ENCODE results near the gene DHX16. TPM values are rescaled to one million over a fixed set of nuclear protein-coding genes. Genes with fewer than 3 reads are reported as not detected.

The DHX16 gene
- total and polyA plus RNA-seq, 8 donors: 10.9 to 44.4 (median 14.6) TPM

DNA sequence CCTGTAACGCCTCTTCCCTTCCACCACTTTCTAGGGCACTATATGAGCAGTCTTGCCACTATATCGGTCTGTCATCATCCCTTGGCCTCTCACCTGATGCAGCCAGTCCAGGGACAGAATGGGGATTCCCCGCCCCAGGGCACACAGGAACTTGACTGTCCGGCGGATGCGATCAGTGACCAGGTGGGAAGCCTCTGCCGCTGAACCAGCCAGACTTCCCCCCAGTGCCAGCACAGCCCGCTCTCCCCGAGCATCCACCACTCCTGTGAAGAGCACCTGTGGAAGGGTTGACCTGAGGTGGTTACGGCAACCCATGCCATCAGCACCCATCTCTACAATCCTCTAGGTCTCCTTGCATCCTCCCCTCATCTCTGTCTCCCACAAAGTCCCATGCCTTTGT lies 30.2 kb upstream of the DHX16 start:
- H3K4me3 ChIP-seq: no peak overlapping the region
- TF ChIP-seq, protein P1, sequence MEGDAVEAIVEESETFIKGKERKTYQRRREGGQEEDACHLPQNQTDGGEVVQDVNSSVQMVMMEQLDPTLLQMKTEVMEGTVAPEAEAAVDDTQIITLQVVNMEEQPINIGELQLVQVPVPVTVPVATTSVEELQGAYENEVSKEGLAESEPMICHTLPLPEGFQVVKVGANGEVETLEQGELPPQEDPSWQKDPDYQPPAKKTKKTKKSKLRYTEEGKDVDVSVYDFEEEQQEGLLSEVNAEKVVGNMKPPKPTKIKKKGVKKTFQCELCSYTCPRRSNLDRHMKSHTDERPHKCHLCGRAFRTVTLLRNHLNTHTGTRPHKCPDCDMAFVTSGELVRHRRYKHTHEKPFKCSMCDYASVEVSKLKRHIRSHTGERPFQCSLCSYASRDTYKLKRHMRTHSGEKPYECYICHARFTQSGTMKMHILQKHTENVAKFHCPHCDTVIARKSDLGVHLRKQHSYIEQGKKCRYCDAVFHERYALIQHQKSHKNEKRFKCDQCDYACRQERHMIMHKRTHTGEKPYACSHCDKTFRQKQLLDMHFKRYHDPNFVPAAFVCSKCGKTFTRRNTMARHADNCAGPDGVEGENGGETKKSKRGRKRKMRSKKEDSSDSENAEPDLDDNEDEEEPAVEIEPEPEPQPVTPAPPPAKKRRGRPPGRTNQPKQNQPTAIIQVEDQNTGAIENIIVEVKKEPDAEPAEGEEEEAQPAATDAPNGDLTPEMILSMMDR (IDR thresholded peaks at IDR 0.05): no peak
- peaks cover 0 to 11% (median 5%) of the 10 kb centered on the region in 3 donors for H3K4me1 ChIP-seq
- H3K9me3 ChIP-seq: no peaks in the 10 kb centered on the region
- DNase-seq (peak in 3 of 6 donors; percentile 9 to 59 (median 47)), FAIRE-seq (no peak), ATAC-seq (no peak)
- 94 to 96% methylated on average over 10 of the region's 10 CpGs for WGBS, 2 donors
- no peaks in the 10 kb centered on the region for H3K27me3 ChIP-seq
- no peak overlapping the region for H3K27ac ChIP-seq
- intact Hi-C loops (cut with DNase I): no loop called here
- H3K36me3 ChIP-seq: no peaks in the 10 kb centered on the region

DNA sequence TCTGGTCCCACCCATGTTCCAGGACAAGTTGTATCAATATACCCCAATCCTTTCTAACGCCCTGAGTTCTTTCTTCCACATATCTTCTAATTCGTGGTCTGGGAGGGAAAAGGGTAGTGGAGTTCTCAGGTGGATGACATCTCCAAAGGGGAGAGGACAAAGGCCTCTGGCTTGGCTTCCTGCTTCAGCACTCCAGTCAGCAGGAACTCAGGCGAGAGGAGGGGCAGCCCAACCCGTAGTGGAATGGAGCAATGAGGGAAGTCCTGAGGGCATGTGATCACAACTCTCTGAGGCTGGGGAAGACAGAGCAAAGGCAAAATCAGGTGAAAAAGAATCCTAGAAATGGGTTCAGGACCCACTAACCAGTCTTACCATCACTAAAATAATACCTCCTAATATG lies 27.5 kb upstream of the DHX16 start:
- H3K36me3 ChIP-seq: no peaks in the 10 kb centered on the region
- H3K4me3 ChIP-seq: no peak overlapping the region
- intact Hi-C loops (cut with DNase I): no loop called here
- FAIRE-seq (no peak), DNase-seq (peak in 2 of 6 donors; percentile 10 to 13), ATAC-seq (peak in 2 of 4 donors; percentile 60 to 71)
- H3K27ac ChIP-seq: no peak overlapping the region
- no peaks in the 10 kb centered on the region for H3K4me1 ChIP-seq
- 70 to 73% methylated on average over 4 of the region's 4 CpGs for WGBS, 2 donors
- H3K27me3 ChIP-seq: no peaks in the 10 kb centered on the region
- TF ChIP-seq, protein P1 (IDR thresholded peaks at IDR 0.05): no peak
- no peaks in the 10 kb centered on the region for H3K9me3 ChIP-seq

DNA sequence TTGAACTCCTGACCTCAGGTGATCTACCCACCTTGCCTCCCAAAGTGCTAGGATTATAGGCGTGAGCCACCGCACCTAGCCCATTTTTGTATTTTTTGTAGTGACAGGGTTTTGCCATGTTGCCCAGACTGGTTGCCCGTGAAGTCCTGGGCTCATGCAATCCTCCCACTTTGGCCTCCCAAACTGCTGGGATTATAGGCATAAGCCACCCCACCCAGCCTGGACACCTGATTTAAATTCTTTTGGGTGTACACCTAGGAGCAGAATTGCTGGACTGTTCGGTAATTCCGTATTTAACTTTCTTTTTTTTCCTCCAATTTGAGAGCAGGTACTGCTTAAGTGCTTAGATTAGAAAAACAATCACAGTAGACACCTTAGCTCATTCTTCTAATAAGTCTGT lies 23.6 kb upstream of the DHX16 start:
- FAIRE-seq (no peak), ATAC-seq (no peak), DNase-seq (peak in 1 of 6 donors; percentile 4)
- 93 to 94% methylated on average over 5 of the region's 5 CpGs for WGBS, 2 donors
- Histone ChIP-seq H3K27me3 (no peaks in the 10 kb centered on the region), H3K27ac (peak overlapping the region in 1 of 4 donors; percentile 29), H3K4me1 (peaks cover 0 to 7% (median 1%) of the 10 kb centered on the region in 3 donors), H3K36me3 (no peaks in the 10 kb centered on the region), H3K9me3 (no peaks in the 10 kb centered on the region), H3K4me3 (no peak overlapping the region)
- intact Hi-C loops (cut with DNase I): no loop called here
- TF ChIP-seq, protein P1 (IDR thresholded peaks at IDR 0.05): no peak

DNA sequence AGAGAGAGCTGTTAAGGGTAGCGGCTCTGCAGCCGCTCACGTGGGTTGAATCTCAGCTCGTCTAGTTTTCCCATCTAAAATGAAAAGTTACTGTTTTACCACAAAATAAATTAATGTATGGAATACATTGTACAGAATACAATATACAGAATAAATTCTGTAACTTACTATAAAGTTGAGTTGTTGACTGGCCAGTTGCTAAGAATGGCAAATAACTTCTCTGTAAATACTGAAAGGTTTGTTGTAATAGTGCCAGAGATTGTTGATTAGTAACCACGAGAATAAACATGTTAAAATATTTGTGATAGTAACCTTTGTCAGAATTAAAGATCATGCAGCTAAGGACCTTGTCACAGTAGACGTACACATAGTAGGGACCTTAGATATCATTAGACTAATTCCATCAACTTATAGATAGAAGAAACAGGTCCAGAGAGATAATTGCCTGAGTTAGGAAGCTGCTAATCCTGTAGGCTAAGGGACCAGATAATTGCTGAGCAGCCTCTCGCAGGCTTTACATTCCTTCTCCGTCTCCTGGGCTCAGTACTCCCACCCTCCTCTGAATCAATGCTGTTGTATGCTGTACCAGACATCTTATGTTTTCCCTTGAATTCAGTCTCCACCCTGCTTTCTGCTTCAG lies 18.5 kb upstream of the DHX16 start:
- Histone ChIP-seq H3K9me3 (no peaks in the 10 kb centered on the region), H3K27ac (peak overlapping the region; percentile 41 to 73 (median 66)), H3K4me3 (peak overlapping the region; percentile 32 to 51 (median 50)), H3K36me3 (no peaks in the 10 kb centered on the region), H3K27me3 (no peaks in the 10 kb centered on the region), H3K4me1 (peaks cover 6 to 20% (median 7%) of the 10 kb centered on the region in 3 donors)
- 5 to 7% methylated on average over 8 of the region's 8 CpGs for WGBS, 2 donors
- ATAC-seq: no peak
- FAIRE-seq: no peak
- TF ChIP-seq, protein P1 (IDR thresholded peaks at IDR 0.05): no peak
- intact Hi-C loops (cut with DNase I): no loop called here
- no peak for DNase-seq
